HG03135 (cell line): ENCODE data around the gene WDFY4.
A peak's percentile ranks its signal among the peaks of the same experiment; 100 is the strongest.

Source experiments
- ATAC-seq: cut with Tn5 transposase; IDR thresholded peaks from one replicate; pipeline ENCODE4 v1.9.1; 2021; ENCODE audit warnings: mild to moderate bottlenecking, moderate library complexity; ENCODE audit not compliant: unreplicated experiment

Gene WDFY4

GRCh38 chr10:48656241-48656913 lies 28.3 kb upstream of the WDFY4 start:
- peak; percentile 78 for ATAC-seq

GRCh38 chr10:48656914-48657305 lies 27.8 kb upstream of the WDFY4 start:
- ATAC-seq = no peak

- no peak for ATAC-seq
Measured at GRCh38 chr10:48657416-48657815, 27.3 kb upstream of the WDFY4 start.

GRCh38 chr10:48658243-48658974 lies 26.3 kb upstream of the WDFY4 start:
- no peak for ATAC-seq

GRCh38 chr10:48658975-48659269 lies 25.8 kb upstream of the WDFY4 start:
- no peak for ATAC-seq

GRCh38 chr10:48659790-48660189 lies 24.9 kb upstream of the WDFY4 start:
- ATAC-seq = no peak

GRCh38 chr10:48661441-48661840 lies 23.2 kb upstream of the WDFY4 start:
- no peak for ATAC-seq

GRCh38 chr10:48667960-48668590 lies 16.6 kb upstream of the WDFY4 start:
- ATAC-seq = no peak

- peak; percentile 66 for ATAC-seq
Measured at GRCh38 chr10:48670978-48671913, 13.4 kb upstream of the WDFY4 start.

- peak; percentile 42 for ATAC-seq
Measured at GRCh38 chr10:48671914-48672595, 12.6 kb upstream of the WDFY4 start.

- ATAC-seq = peak; percentile 19
Measured at GRCh38 chr10:48672596-48673265, 11.9 kb upstream of the WDFY4 start.

- ATAC-seq = no peak
Measured at GRCh38 chr10:48677625-48678024, 7.0 kb upstream of the WDFY4 start.

GRCh38 chr10:48678041-48678440 lies 6.6 kb upstream of the WDFY4 start:
- ATAC-seq = no peak

GRCh38 chr10:48681740-48682139 lies 2.9 kb upstream of the WDFY4 start:
- no peak for ATAC-seq

GRCh38 chr10:48682265-48682664 lies 2.4 kb upstream of the WDFY4 start:
- ATAC-seq = no peak

GRCh38 chr10:48683424-48683823 lies 1.2 kb upstream of the WDFY4 start:
- ATAC-seq = no peak

- no peak for ATAC-seq
Measured at GRCh38 chr10:48683868-48684267, 805 bp upstream of the WDFY4 start.

GRCh38 chr10:48684463-48684791 lies 246 bp upstream of the WDFY4 start:
- no peak for ATAC-seq

GRCh38 chr10:48685731-48686130 lies 1.1 kb downstream of the WDFY4 start:
- ATAC-seq = no peak
